ENCODE measurements around the gene CIDEA.
"Not testable (repeated sequence)": the region's sequence is repeated elsewhere in the genome, so short reads cannot be mapped to it uniquely, and the experiment has no call there.

CIDEA gene

GRCh38 chr18:12254136-12254819, at the start of gene CIDEA:
TSS of gene CIDEA (plus strand) at chr18:12254361. CDS start at chr18:12254384, 23 bp downstream.
- DNase-seq, result no peak

- not testable (repeated sequence) for DNase-seq
Measured at GRCh38 chr18:12208296-12209153, 45.6 kb upstream of the CIDEA start.

GRCh38 chr18:12212308-12212707, 41.9 kb upstream of the CIDEA start:
- DNase-seq, result not testable (repeated sequence)

GRCh38 chr18:12214296-12215005, 39.7 kb upstream of the CIDEA start:
- DNase-seq, result not testable (repeated sequence)

- DNase-seq, result not testable (repeated sequence)
Measured at GRCh38 chr18:12216471-12216870, 37.7 kb upstream of the CIDEA start.

- not testable (repeated sequence) for DNase-seq
Measured at GRCh38 chr18:12218603-12219002, 35.6 kb upstream of the CIDEA start.

GRCh38 chr18:12222041-12222440, 32.1 kb upstream of the CIDEA start:
- DNase-seq, result not testable (repeated sequence)

GRCh38 chr18:12223326-12223725, 30.8 kb upstream of the CIDEA start:
- DNase-seq, result not testable (repeated sequence)

GRCh38 chr18:12226807-12227206, 27.4 kb upstream of the CIDEA start:
- not testable (repeated sequence) for DNase-seq

- not testable (repeated sequence) for DNase-seq
Measured at GRCh38 chr18:12227399-12228186, 26.6 kb upstream of the CIDEA start.

GRCh38 chr18:12228308-12228707, 25.9 kb upstream of the CIDEA start:
- DNase-seq, result not testable (repeated sequence)

GRCh38 chr18:12230561-12230960, 23.6 kb upstream of the CIDEA start:
- DNase-seq, result not testable (repeated sequence)

- no peak for DNase-seq
Measured at GRCh38 chr18:12231040-12231882, 22.9 kb upstream of the CIDEA start.

GRCh38 chr18:12231986-12232385, 22.2 kb upstream of the CIDEA start:
- DNase-seq, result no peak

- no peak for DNase-seq
Measured at GRCh38 chr18:12233378-12233777, 20.8 kb upstream of the CIDEA start.

- DNase-seq, result no peak
Measured at GRCh38 chr18:12234451-12235190, 19.5 kb upstream of the CIDEA start.

GRCh38 chr18:12236141-12236540, 18.0 kb upstream of the CIDEA start:
- no peak for DNase-seq

- DNase-seq, result no peak
Measured at GRCh38 chr18:12236934-12237832, 17.0 kb upstream of the CIDEA start.

- no peak for DNase-seq
Measured at GRCh38 chr18:12238826-12239225, 15.3 kb upstream of the CIDEA start.

- no peak for DNase-seq
Measured at GRCh38 chr18:12239431-12239830, 14.7 kb upstream of the CIDEA start.
